ENCODE data around the gene LYPD8.

DNA sequence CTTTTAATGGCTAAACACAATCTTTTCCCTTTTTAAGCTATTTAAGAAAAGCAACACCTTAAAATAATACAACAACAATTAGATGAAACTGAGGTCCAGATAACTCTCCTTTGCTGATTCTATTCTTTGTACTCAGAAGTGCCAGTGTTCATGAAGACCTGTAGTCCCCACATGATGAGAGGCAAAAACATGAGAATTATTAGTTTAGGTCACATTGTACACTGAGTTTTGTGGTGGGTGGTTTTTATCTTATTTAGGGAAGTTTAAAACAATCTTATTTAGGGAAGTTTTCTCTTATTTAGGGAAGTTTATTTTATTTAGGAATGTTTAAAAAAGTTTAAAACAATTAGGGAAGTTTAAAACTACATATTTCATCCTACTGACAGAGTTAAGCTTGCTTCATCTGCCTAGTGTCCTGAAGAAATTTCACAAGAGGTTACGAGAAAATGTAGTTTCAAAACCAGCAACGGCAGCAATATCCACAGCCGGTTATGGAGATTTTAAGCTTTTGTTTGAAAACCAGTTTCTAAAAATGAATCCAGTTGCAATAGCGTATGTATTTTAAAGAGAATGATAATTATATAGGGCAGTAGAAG lies 45.2 kb downstream of the LYPD8 start:
- no peak for TF ChIP-seq CTCF (IDR thresholded peaks at IDR 0.05 in 4 of 5, conservative IDR thresholded peaks at IDR 0.05 in 1 of 5)
- no peak for TF ChIP-seq POLR2A (IDR thresholded peaks at IDR 0.05)
